Astrocyte (in vitro differentiated cells and primary cell): ENCODE measurements around the gene CYB561D1.

Source experiments
- EZH2 ChIP-seq: IDR thresholded peaks from 2 replicates; pipeline ENCODE4 v1.6.1; 2012; ENCODE audit warnings: mild to moderate bottlenecking, low read length, inconsistent platforms; ENCODE audit not compliant: insufficient read depth
- TF ChIP-seq, protein P1 (sequence below): IDR thresholded peaks from 2 replicates; pipeline ENCODE4 v1.5.1; 2011; ENCODE audit warnings: low read depth, mild to moderate bottlenecking, inconsistent platforms, low read length, moderate library complexity; ENCODE audit not compliant: insufficient read depth

DNA sequence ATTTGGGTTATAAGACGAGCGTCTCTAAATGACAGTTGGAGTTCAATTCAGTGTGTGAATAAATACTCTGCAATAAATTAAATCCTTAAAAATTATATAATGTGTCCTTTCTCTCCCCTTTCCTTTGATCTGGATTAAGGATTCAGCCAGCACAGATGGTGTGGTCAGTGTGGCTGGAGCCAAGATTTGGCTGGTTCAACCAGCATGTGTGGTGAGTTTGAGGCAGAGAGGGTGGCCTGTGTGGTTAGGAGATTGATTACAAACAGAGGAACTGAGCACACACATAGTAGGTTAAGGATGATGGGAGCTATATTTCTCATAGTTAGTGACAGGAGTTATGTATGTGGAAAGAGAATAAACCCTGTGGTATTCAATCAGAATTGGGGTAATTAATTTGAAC is 29.8 kb downstream of the CYB561D1 start:
- TF ChIP-seq, protein P1, sequence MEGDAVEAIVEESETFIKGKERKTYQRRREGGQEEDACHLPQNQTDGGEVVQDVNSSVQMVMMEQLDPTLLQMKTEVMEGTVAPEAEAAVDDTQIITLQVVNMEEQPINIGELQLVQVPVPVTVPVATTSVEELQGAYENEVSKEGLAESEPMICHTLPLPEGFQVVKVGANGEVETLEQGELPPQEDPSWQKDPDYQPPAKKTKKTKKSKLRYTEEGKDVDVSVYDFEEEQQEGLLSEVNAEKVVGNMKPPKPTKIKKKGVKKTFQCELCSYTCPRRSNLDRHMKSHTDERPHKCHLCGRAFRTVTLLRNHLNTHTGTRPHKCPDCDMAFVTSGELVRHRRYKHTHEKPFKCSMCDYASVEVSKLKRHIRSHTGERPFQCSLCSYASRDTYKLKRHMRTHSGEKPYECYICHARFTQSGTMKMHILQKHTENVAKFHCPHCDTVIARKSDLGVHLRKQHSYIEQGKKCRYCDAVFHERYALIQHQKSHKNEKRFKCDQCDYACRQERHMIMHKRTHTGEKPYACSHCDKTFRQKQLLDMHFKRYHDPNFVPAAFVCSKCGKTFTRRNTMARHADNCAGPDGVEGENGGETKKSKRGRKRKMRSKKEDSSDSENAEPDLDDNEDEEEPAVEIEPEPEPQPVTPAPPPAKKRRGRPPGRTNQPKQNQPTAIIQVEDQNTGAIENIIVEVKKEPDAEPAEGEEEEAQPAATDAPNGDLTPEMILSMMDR, result no peak
- TF ChIP-seq EZH2, result no peak
